Mammary epithelial cell (primary cell): ENCODE measurements around the gene SNTG2.

Source experiments
- CTCF ChIP-seq, 2 donors: IDR thresholded peaks in 1 of 2; conservative IDR thresholded peaks in 1 of 2; 2 replicates each; pipeline ENCODE4 v1.5.1; 2011 to 2012; ENCODE audit warnings: inconsistent platforms in 2 of 2, low read length in 2 of 2, mild to moderate bottlenecking in 2 of 2, control low read depth in 1 of 2, low read depth in 1 of 2; ENCODE audit not compliant: insufficient read depth in 1 of 2; ENCODE audit errors: extremely low read depth in 1 of 2
- EZH2 ChIP-seq: IDR thresholded peaks from 2 replicates; pipeline ENCODE4 v1.6.1; 2012; ENCODE audit warnings: low read length, inconsistent platforms, borderline replicate concordance

DNA sequence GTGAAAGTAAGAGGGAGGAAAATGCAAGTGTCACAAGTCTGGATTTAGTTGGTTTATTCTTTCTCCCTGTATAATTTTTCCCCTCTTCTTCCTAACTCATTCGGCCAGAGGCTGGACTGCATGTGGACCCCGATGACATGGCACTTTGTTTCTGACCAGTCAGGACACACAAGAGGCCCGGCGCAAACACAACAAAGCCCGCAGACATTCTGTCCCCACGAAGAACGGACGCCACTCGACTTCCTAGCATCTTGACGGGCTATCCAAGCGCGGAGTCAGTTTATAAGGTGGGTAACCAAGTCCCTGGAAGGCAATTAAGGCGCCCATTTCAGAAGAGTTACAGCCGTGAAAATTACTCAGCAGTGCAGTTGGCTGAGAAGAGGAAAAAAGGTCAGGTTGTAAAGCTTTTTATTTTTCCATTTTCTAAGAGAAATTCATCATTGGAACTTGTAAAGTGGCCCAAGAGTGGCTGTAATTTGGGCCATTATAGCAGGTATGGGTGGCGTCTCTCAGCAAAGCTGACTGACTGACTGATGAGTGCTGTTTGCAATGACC lies 462.6 kb downstream of the SNTG2 start, which contains the start of gene TPO:
- TF ChIP-seq CTCF (conservative IDR thresholded peaks at IDR 0.05 in 1 of 2, IDR thresholded peaks at IDR 0.05 in 1 of 2; ENCODE audit: extremely low read depth in 1 of 2, insufficient read depth in 1 of 2, low read depth in 1 of 2, low read length in 2 of 2) (no peak), EZH2 (no peak)
